Ovary (tissue), 3 donors: ENCODE data around the gene CDC37.

Source experiments
- CTCF ChIP-seq, 3 donors: fragments of 450-650 bp in 2 of 3; fragments of 200-600 bp in 1 of 3; IDR thresholded peaks; one replicate each; pipeline versions ENCODE4 v1.5.1 to v1.8.0; 2016 to 2022; ENCODE audit warnings: antibody characterized with exemption in 3 of 3, mild to moderate bottlenecking in 1 of 3
- EP300 ChIP-seq: sonication (generic); formaldehyde crosslinking; IDR thresholded peaks from one replicate; pipeline ENCODE4 v1.6.1; 2017; ENCODE audit warnings: antibody characterized with exemption
- POLR2A ChIP-seq: fragments of 450-650 bp; IDR thresholded peaks from one replicate; pipeline ENCODE4 v1.6.1; 2017; ENCODE audit warnings: antibody characterized with exemption, mild to moderate bottlenecking, moderate library complexity
- donor health status: DM: no; HTN: no; CAD: no.

DNA sequence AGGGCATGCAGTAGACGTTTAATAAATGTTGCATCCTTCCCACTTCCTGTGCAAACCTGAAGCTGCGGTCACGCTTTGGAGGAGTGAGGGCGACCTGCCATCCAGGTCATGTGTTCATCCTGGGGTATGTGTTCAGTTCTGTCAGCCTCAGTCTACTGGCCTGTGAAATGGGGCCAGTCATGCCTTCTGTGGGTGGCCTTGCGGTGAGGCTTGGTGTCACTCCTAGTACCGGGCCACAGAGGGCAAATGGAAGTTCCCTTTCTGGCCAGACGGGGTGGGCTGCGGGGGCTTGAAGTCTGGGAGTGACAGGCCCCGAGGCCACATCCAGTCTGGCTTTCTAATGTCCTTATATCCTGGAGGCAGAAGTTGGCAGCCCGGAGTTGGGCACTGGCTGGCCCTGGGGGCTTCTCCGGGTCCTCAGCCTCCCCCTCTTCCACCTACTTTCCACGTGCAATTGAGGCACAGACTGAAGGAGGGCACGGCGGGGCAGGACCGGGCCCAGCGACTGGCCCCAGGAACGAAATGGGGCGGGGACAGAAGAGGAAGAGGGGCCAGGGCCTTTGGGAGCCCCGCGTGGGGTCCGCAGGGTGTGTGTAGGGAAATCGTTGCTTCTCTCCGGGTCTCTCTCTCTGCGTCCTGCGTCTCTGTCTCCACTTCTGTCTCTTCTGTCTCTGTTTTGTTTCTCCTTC is 28.1 kb upstream of the CDC37 start:
- no peak for TF ChIP-seq CTCF (IDR thresholded peaks at IDR 0.05)
- no peak for TF ChIP-seq POLR2A
- no peak for TF ChIP-seq EP300
